Natural killer cell (primary cell): ENCODE data around the gene IREB2. TPM values are rescaled to one million over a fixed set of nuclear protein-coding genes. Genes with fewer than 3 reads are reported as not detected.

Experiments used
- ATAC-seq, 3 donors: fragments of 150-1000 bp in 2 of 3; fragments of 200-7000 bp in 1 of 3; cut with Tn5 transposase; 1 replicate in 1 of 3; 2 replicates in 2 of 3; pipeline ENCODE4 v1.10.0; 2021; ENCODE audit warnings: mild to moderate bottlenecking in 2 of 3, moderate library complexity in 2 of 3
- DNase-seq, 2 donors: peaks; one replicate each; pipeline versions ENCODE4 v3.0.0 to v3.0.0-alpha.2; 2013 to 2021; ENCODE audit warnings: mixed read lengths in 1 of 2
- H3K27ac ChIP-seq: one replicate; pipeline ENCODE4 v1.5.1; 2013; ENCODE audit warnings: mild to moderate bottlenecking, low read length
- H3K27me3 ChIP-seq: one replicate; pipeline ENCODE4 v1.6.1; 2013; ENCODE audit warnings: low read length; ENCODE audit not compliant: control insufficient read depth, insufficient read depth
- H3K36me3 ChIP-seq: one replicate; pipeline ENCODE4 v1.6.1; 2013; ENCODE audit warnings: low read length; ENCODE audit not compliant: control insufficient read depth, insufficient read depth
- H3K4me1 ChIP-seq: one replicate; pipeline ENCODE4 v1.6.1; 2013; ENCODE audit warnings: low read length; ENCODE audit not compliant: control insufficient read depth, insufficient read depth
- H3K4me3 ChIP-seq: one replicate; pipeline ENCODE4 v1.5.1; 2013; ENCODE audit warnings: low read length
- H3K9me3 ChIP-seq: one replicate; pipeline ENCODE4 v1.6.1; 2013; ENCODE audit warnings: low read length; ENCODE audit not compliant: control insufficient read depth, insufficient read depth
- H3K27ac Mint-ChIP-seq, 2 donors: one replicate each; pipeline ENCODE4 v1.8.0; 2022; ENCODE audit warnings: mild to moderate bottlenecking in 2 of 2, mixed read lengths in 2 of 2, moderate library complexity in 1 of 2
- H3K27me3 Mint-ChIP-seq, 2 donors: one replicate each; pipeline ENCODE4 v1.8.0; 2022; ENCODE audit warnings: low read depth in 2 of 2, mixed read lengths in 2 of 2
- H3K36me3 Mint-ChIP-seq: one replicate; pipeline ENCODE4 v1.8.0; 2022; ENCODE audit warnings: mixed read lengths
- H3K4me1 Mint-ChIP-seq, 2 donors: one replicate each; pipeline ENCODE4 v1.8.0; 2022; ENCODE audit warnings: mixed read lengths in 2 of 2
- H3K4me3 Mint-ChIP-seq: one replicate; pipeline ENCODE4 v1.8.0; 2022; ENCODE audit warnings: mild to moderate bottlenecking, moderate library complexity, mixed read lengths
- H3K9me3 Mint-ChIP-seq, 2 donors: one replicate each; pipeline ENCODE4 v1.8.0; 2022; ENCODE audit warnings: mixed read lengths in 2 of 2
- CTCF ChIP-seq: fragments of 200-600 bp; IDR thresholded peaks from one replicate; pipeline ENCODE4 v1.8.0; 2022; ENCODE audit warnings: antibody characterized with exemption
- WGBS: methylation state at CpG from one replicate; pipeline ENCODE4 v1.1.7; 2013; ENCODE audit warnings: missing lambda C conversion rate; ENCODE audit not compliant: insufficient coverage; 5-methylcytosine and 5-hydroxymethylcytosine counted together
- intact Hi-C: fragments of 100-400 bp; cut with micrococcal nuclease; formaldehyde crosslinking; loops from one replicate; pipeline ENCODE4 v1.14.2; 2022
- total RNA-seq, 4 donors: library from RNA; stranded (reverse); fragments of 120-200 nt in 1 of 4; gene quantifications; one replicate each; pipeline versions ENCODE4 v1.2.3 to v1.2.4, GENCODE V29; 2013 to 2022

The IREB2 gene
- total RNA-seq, 3 donors from 2014 or later (not counting 1 experiment from before 2014, with no cell fraction given) = 84.9 to 121 (median 99.0) TPM

- Mint-ChIP-seq H3K27me3 (no peaks in the 10 kb centered on the region), H3K27ac (peak within 1 kb of the TSS; percentile 89 to 92), H3K4me3 (peak within 1 kb of the TSS; percentile 92), H3K9me3 (no peaks in the 10 kb centered on the region), H3K36me3 (peaks cover 10% of the 10 kb centered on the region), H3K4me1 (peaks cover 32 to 33% of the 10 kb centered on the region in 2 donors)
- peak within 1 kb of the TSS; percentile 88 for H3K4me3 ChIP-seq
- no peaks in the 10 kb centered on the region for H3K9me3 ChIP-seq
- DNase-seq = peak; percentile 95 to 96
- no peak for TF ChIP-seq CTCF
- H3K27ac ChIP-seq = peak within 1 kb of the TSS; percentile 96
- ATAC-seq = peak; percentile 87 to 93 (median 88)
- under 1% methylated on average over 56 of the region's 56 CpGs for whole genome bisulfite sequencing
- peaks cover 16% of the 10 kb centered on the region for H3K4me1 ChIP-seq
- intact Hi-C loops = loop anchor here (1.0 to 2.0 kb wide), 2 partner anchors 102 to 332 kb away; partner anchors contain the start of genes IREB2 and MORF4L1
- H3K36me3 ChIP-seq = peaks cover 23% of the 10 kb centered on the region
- no peaks in the 10 kb centered on the region for H3K27me3 ChIP-seq
Measured at GRCh38 chr15:78540141-78540870, 102.3 kb downstream of the IREB2 start, which contains the start of gene PSMA4. Gene PSMA4, plus strand, starts transcription at chr15:78540444. Its CDS starts 1,484 bp downstream, at chr15:78541928.

GRCh38 chr15:78540871-78541743, 103.1 kb downstream of the IREB2 start:
- Mint-ChIP-seq H3K4me3 (peak overlapping the region; percentile 92), H3K27ac (peak overlapping the region; percentile 89 to 92), H3K9me3 (no peaks in the 10 kb centered on the region), H3K27me3 (no peaks in the 10 kb centered on the region), H3K4me1 (peaks cover 32 to 33% of the 10 kb centered on the region in 2 donors), H3K36me3 (peaks cover 10% of the 10 kb centered on the region)
- 1% methylated on average over 15 of the region's 17 CpGs for WGBS
- Histone ChIP-seq H3K4me1 (peaks cover 16% of the 10 kb centered on the region), H3K27ac (peak overlapping the region; percentile 96), H3K9me3 (no peaks in the 10 kb centered on the region), H3K4me3 (peak overlapping the region; percentile 88), H3K36me3 (peaks cover 31% of the 10 kb centered on the region), H3K27me3 (no peaks in the 10 kb centered on the region)
- intact Hi-C loops = loop anchor here (1.0 to 2.0 kb wide), 2 partner anchors 103 to 332 kb away; partner anchors contain the start of genes IREB2 and MORF4L1
- ATAC-seq (no peak), DNase-seq (peak in 1 of 2 donors; percentile 46)
- no peak for TF ChIP-seq CTCF

- peaks cover 10% of the 10 kb centered on the region for H3K36me3 Mint-ChIP-seq
- H3K27ac ChIP-seq = peak overlapping the region; percentile 96
- intact Hi-C loops = loop anchor here (2.0 kb wide), 1 partner anchor 331 kb away; the partner anchor contains the start of gene MORF4L1
- DNase-seq (no peak), ATAC-seq (no peak)
- H3K27ac Mint-ChIP-seq = peak overlapping the region; percentile 89 to 92
- H3K4me3 Mint-ChIP-seq = peak overlapping the region; percentile 92
- H3K36me3 ChIP-seq = peaks cover 36% of the 10 kb centered on the region
- 43% methylated on average over 1 of the region's 1 CpG for WGBS
- H3K27me3 Mint-ChIP-seq = no peaks in the 10 kb centered on the region
- H3K9me3 ChIP-seq = no peaks in the 10 kb centered on the region
- H3K27me3 ChIP-seq = no peaks in the 10 kb centered on the region
- H3K9me3 Mint-ChIP-seq = no peaks in the 10 kb centered on the region
- H3K4me1 Mint-ChIP-seq = peaks cover 32 to 33% of the 10 kb centered on the region in 2 donors
- no peak for TF ChIP-seq CTCF
- peaks cover 16% of the 10 kb centered on the region for H3K4me1 ChIP-seq
- H3K4me3 ChIP-seq = peak overlapping the region; percentile 88
Measured at GRCh38 chr15:78541744-78542034, 103.7 kb downstream of the IREB2 start.
